ENCODE data around the gene LUM.

The LUM gene

DNA sequence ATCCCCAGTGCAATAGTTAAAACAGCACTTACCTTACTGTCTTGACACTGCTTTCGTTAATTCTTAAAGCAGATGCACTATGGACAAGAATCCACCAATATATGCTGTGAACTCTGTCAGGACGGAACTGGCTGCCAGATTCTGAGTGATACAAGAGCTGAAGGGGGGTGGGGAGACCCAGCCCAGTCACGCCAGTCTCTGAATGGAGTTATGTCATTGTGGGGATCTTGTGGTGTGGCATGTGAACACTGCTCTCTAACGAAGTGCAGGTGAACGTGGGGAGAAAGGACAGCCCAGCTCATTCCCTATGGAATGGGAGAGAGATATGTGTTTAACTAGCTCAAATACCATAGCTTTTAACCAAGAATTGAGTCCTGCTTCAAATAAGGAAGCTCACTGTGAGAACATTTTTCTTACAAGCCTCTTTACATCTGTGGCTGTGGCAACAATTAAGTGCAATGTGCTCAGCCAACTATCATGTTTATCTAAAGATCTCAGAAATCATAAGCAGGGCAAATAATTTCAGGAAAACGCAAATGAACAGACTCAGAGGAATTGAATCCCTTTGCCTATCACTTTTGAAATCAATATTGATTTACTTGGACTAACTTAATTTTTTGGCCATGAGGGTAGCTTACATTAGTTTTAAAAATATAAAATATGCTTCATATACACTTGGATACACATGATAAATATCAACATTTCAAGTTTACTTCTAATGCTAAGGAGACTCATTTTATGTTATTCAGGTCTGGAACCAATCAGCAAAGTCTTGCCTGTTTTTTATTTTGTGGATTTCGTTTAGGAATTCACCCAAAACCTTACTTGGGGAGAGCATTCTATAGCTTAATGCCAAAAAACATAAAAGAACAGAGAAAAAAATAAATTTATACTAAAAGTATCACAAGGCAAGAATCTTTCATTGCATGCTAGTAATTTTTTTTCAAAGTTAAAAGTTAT lies at the start of gene LUM:
LUM (minus strand) TSS at position 129 of the 960 bp plus-strand sequence. CDS start 2,515 bp downstream, outside the sequence.
- in situ Hi-C loops (cut with MboI; ENCODE audit: low sequenced_read_pairs), result no loop called here

GRCh38 chr12:91161009-91161408 lies 49.7 kb upstream of the LUM start:
- in situ Hi-C loops (cut with MboI; ENCODE audit: low sequenced_read_pairs), result no loop called here

DNA sequence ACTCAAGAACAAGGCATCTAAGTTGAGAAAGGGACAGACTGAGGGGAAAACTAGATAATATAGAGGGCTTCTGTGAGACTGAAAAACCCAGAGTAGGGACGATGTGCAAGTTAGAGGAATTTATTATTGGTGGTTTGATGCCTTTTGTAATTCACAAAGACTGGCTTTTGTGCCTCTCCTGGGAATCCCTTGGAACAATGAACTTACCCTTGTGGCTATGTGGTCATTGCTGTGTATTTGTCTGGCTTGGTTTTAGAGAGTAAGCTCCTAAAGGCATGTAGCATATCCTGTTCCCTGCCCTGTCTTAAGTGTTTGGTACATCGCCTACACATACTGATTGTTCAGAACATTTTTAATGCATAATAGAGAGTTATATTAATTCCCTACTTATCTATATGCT lies 44.7 kb upstream of the LUM start:
- in situ Hi-C loops (cut with MboI; ENCODE audit: low sequenced_read_pairs), result no loop called here

DNA sequence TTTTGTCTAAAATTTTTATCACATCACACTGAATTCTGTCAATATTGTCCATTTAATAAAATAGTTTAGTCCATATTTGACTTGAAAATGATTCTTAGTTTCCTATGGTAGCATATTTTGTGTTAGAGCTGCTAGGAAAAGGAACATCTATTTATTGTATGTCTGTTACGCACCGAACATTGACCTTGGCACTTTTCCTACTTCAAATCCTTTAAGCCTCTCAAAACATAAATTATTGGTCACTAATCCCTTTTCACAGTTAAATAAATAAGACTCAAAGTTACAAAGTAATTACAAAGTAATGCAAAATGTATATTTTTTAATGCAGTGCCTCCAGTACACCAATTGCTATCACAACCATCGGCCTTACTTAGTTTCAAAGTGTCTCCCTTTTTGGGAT lies 42.8 kb upstream of the LUM start:
- in situ Hi-C loops (cut with MboI; ENCODE audit: low sequenced_read_pairs), result no loop called here

- in situ Hi-C loops (cut with MboI; ENCODE audit: low sequenced_read_pairs), result no loop called here
Measured at GRCh38 chr12:91144053-91144452, 32.8 kb upstream of the LUM start.

DNA sequence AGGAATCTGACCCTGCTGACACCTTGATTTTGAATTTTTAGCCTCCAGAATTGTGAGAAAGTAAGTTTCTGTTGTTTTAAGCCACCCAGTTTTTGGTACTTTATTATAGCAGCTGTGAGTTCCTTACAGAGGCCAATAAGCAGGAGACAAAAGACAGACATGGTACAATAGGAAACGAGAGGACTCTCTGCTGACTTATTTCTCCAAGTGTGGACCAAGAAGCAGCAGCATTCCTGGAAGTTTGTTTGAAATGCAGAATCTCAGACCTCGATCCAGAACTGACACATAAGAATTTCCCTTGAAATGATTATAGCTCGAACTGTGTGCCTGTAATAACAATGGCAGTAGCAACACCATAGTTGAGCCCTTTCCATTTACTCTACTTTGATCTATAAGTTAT lies 31.9 kb upstream of the LUM start:
- in situ Hi-C loops (cut with MboI; ENCODE audit: low sequenced_read_pairs), result no loop called here

GRCh38 chr12:91142221-91142631 lies 30.9 kb upstream of the LUM start:
- in situ Hi-C loops (cut with MboI; ENCODE audit: low sequenced_read_pairs), result no loop called here

GRCh38 chr12:91140026-91140931 lies 29.0 kb upstream of the LUM start:
- in situ Hi-C loops (cut with MboI; ENCODE audit: low sequenced_read_pairs), result no loop called here

- in situ Hi-C loops (cut with MboI; ENCODE audit: low sequenced_read_pairs), result no loop called here
Measured at GRCh38 chr12:91139286-91139685, 28.0 kb upstream of the LUM start.

DNA sequence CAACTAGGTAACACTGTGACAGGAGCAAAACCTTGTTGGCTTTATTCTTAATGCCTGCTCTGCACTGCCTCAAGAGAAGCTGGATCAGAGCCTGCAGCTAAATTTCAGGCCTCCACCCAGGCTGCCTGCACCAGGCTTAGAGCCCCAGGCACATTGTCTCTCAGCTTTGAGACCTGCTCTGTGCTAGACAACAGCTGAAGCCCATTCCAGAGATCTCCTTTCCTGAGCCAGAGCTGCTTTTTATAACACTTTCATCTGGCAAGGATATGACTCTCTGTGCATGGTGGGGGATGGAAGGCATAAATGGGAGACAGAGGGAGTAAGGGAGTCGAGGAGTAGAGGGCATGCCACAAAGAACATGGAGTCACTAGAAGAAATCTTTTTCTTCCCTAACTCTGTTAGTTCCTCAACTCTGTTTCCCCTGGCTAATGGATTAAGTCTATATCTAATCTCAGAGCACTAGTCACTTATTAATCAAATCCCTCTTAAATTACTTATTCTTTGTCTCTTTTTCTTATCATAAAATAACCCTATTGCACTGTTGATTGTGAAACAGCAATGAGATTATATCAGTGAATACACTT lies 27.1 kb upstream of the LUM start:
- in situ Hi-C loops (cut with MboI; ENCODE audit: low sequenced_read_pairs), result no loop called here

DNA sequence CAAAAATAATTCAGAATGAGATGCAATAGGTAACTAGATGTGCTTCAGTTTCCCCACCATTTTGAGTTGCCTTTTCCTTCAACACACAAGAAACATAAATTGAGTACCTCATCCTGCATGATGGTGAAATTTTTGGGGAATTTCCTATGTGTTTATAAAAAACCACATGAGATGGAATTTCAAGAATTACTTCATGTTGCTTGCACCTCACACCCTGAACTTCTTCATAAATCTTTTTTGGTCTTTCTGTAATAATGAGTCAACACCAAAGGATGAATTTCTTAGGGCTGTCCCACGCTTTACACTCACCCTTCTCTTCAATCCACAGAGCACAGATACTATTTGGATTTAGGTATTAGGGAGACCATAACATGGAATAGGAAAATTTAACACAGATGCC lies 22.6 kb upstream of the LUM start:
- in situ Hi-C loops (cut with MboI; ENCODE audit: low sequenced_read_pairs), result no loop called here

DNA sequence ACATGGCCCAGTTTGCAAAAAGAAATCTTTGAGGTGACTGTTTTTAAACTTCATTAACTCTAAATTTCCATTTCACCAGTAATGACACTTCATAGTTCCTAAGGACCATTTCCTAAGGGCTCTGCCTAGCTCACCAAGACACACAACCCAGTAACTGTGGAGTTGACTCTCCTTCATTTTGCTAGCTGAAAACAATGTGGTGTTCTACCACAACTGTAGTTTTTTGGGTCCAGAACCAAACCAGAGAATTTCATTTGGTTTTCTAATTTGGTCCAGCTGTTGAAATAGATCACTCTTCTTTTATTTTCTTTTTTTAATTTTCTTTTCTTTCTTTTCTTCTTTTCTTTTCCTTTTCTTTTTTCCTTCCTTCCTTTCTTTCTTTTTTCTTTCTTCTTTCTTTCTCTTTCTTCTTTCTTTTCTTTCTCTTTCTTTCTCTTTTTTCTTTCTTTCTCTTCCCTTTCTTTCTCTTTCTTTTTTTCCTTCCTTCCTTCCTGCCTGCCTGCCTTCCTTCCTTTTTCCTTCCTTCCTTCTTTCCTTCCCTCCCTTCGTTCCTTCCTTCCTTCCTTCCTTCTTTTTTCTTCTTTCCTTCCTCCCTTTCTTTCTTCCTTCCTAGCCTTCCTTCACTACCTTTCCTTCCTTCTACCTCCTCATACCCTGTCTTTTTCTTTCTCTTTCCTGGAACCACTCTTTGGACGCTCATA lies 18.5 kb upstream of the LUM start:
- in situ Hi-C loops (cut with MboI; ENCODE audit: low sequenced_read_pairs), result no loop called here

- in situ Hi-C loops (cut with MboI; ENCODE audit: low sequenced_read_pairs), result no loop called here
Measured at GRCh38 chr12:91127751-91128150, 16.5 kb upstream of the LUM start.

DNA sequence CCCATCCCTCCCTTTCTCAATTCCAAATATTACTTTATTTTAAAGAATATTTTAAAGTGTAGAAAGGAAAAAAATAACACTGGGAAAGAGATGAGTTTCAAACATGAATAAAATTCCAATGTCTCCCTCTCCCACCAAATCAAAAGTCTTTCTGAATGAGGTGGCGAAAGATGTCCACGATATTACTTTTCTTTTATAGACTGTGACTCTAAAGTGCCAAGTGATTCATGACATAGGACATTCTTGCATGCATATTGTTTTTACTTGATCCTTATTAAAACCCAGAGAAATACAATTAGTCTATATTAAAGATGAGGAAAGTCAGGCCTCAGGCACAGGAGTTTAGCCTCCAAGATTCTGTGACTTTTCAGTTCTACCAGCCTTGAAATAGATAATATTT lies 16.0 kb upstream of the LUM start:
- in situ Hi-C loops (cut with MboI; ENCODE audit: low sequenced_read_pairs), result no loop called here

GRCh38 chr12:91126516-91126915 lies 15.2 kb upstream of the LUM start:
- in situ Hi-C loops (cut with MboI; ENCODE audit: low sequenced_read_pairs), result no loop called here

DNA sequence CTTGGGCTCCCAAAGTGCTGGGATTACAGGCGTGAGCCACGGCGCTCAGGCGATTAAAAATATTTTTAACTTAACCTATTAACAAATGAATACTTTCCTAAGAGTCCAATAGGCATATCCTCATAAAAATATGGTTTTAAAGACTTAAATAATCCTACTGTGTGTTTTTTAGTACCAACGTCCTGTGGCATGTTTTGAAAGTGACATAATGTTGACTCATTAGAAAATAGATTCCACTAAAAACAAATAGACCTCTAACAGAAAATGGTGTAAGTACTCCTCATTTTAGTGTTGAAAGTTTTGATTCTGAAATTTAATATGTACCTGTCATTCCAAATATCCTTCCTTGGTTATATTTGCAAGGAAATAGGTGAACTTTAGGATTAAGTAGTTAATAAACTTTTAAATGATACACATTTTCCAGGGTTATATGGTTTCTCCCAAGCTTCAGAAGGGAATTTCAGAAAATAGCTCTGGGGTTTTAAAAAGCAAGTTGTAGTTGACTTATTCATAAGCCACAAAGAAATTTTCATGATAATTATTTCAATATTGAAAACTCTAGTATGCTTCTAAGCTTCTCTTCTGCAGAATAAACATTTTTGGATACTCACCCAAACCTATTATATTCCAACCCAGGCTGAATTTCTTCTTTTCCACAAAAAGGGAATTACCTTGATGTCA lies 12.1 kb upstream of the LUM start:
- in situ Hi-C loops (cut with MboI; ENCODE audit: low sequenced_read_pairs), result no loop called here

DNA sequence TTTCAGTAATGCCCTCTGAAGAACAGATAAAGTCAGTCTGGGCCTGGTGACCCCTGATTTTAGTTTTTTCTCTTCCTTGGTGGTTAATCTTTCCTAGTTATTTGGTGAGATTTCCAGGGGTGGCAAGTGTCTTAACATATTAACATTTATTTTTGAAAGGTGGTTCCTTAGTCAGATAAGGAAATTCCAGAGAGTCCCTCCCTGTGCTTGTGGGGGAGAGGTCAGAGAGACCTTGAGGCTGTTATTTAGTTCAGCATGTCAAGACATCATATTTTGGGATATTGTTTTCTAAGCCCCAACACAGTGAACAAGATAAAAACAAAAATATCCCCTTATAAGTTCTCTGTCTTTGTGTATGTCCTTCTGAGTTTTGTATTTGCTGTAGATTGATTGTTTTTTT lies 9.5 kb upstream of the LUM start:
- in situ Hi-C loops (cut with MboI; ENCODE audit: low sequenced_read_pairs), result no loop called here

DNA sequence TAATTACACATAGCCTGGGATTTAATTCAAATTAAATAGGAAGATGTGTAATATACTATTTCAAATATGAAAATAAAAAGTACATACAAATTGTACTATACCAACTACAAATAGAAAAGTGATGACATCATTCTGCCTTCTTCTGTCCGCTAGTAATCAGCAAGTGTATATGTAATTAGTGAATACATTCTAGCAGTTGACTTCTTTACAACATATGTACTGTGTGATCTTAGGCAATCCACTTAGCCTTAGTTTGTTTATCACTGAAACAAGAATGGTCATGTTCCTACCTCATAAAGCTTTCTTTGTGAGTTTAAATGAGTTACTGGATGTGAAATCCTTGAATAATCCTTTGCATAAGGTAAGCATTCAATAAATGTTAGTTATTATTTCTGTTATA lies 7.8 kb upstream of the LUM start:
- in situ Hi-C loops (cut with MboI; ENCODE audit: low sequenced_read_pairs), result no loop called here

GRCh38 chr12:91113621-91114020 lies 2.3 kb upstream of the LUM start:
- in situ Hi-C loops (cut with MboI; ENCODE audit: low sequenced_read_pairs), result no loop called here

DNA sequence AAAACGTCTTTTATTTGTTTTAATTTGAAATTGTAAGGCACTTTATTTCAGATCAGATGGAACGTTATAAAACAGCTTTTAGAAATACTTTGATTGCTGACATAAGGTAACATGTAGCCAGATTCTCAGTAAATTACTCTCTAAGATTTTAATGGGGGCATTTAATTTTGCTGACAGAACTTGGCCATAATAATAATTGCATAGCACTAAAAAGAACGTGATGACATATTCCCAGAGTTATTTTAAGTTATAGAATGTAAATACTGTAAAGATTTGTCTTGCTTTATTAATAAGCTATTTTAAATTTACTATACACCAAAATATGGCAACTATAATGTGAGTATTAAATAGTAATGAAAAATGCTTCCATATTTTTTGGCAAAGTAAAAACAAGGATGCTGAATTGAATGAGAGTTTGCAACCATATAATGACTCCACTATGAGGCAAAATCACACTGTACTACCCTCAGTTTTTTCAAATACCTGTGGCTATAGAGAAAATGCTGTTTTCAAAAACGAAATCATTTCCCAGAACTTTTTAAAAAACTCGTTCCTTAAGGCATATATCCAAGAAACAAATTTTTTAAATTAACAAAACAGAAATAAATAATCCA lies 876 bp downstream of the LUM start:
- in situ Hi-C loops (cut with MboI; ENCODE audit: low sequenced_read_pairs), result no loop called here
